Measurements from ENCODE around the gene ZNF276.
"Not testable (repeated sequence)": the region's sequence is repeated elsewhere in the genome, so short reads cannot be mapped to it uniquely, and the experiment has no call there.

The ZNF276 gene

DNA sequence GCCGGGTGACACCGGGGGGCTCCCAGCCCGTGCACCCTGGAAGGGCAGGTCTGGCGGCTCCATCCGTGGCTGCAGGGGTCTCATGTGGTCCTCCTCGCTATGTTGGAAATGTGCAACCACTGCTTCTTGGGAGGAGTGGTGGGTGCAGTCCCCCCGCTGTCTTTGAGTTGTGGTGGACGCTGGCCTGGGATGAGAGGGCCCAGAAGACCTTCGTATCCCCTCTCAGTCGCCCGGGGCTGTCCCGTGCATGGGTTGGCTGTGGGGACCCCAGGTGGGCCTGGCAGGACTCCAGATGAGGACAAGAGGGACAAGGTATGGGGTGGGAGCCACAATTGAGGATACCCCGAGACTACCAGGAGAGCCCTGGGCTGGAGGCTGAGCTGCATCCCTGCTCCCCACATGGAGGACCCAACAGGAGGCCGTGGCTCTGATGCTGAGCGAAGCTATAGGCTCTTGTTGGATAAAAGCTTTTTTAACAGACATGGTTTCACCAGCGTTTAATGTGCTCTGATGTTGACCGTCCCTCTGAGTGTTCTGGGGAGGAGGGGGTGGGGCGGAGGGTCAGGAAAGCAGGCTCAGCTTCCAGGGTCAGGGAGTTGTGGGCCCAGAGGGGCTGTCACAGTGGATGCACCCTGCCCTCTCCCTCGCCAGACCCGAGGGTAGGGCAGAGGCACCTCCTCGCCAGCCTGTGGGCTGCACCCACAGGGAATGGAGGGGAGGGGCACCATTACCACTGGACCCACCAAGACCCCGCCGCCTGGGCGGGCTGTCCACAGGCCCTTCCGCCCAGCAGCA, 25.3 kb upstream of the ZNF276 start:
- no peak for DNase-seq (ENCODE audit: low read depth)

DNA sequence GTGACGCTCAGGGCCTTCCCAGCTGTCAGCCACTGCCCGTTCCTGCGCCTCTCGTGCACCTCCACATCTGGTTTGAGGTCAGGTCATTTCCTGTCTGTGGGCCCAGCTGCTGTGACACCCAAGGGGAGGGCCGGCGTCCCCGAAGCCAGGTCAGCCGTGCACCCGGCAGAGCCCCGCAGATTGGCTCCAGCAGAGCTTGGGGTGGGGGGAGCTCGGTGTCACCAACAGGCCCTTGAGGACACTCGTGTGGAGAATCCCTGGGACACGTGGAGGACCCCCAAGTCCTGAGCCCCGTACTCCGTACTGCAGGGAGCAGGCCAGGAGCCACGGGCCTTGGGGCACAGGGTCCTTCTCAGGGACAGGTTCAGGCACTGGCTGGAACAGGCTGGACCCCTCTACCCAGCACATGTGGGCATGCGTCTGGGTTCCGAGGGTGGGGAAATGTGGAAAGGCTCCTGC, 24.6 kb upstream of the ZNF276 start:
- DNase-seq (ENCODE audit: low read depth) = no peak

DNA sequence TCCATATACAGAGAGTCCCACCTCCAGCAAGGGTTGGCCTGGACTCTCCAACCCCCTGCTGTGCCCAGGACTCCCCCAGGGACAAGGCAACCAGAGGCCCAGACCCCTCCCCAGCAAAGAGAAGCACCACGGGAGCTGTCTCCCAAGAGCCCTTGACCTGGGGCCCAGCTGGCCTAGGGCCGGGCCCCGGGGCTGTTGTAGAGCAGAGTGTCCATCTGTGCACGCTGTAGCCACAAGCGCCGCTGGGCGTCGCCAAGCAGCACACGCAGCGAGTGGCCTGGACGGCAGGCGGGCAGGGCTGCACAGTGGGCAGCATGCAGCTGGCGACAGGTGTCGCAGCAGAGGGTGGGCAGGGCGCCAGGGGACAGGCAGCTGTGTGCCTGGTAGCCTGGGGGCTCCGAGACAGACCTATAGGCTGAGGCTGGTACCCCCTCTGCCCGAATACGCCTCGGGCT, 24.1 kb upstream of the ZNF276 start:
- DNase-seq (ENCODE audit: low read depth) = no peak

DNA sequence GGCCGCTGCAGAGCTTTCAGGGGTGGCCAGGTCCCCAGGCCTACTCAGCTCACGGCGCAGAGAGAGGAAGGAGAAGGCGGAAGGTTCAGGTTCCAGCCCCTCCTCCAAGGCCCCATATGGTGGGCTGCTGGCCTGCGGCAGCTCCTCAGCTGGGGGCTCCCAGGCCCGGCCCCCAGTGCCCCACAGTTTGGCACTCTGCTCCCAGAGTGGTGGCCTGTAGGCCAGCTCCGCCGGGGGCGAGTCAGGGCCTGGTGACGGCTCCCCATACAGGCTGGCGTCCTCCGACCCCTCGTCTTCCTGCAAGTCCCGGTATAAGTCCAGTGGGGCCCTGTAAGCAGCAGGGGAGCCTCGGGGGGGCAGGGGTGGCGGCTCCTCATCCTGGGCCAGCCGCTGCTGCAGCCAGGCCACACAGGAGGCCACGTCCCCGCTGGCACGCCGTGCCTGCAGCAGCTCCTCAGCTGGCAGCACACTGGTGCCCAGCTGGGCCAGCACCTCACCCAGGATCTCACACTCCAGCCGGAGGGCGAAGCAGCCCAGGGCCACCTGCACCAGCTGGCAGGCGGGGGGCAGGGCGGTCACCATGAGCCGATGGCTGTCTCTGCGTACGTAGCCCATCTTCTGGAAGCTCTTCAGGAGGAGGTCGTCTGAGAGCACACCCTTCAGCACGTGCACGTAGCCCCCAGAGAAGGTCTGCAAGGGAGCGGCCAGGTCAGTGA, 23.6 kb upstream of the ZNF276 start:
- no peak for DNase-seq (ENCODE audit: low read depth)

DNA sequence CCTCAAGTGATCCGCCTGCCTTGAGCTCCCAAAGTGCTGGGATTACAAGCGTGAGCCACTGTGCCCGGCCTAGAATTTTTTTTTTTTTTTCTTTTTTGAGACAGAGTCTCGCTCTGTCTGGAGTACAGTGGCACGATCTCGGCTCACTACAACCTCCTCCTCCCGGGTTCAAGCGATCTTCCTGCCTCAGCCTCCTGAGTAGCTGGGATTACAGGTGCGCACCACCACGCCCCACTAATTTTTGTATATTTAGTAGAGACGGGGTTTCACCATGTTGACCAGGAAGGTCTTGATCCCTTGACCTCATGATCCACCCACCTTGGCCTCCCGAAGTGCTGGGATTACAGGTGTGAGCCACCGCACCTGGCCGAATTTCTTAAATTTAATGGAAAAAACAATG, 22.6 kb upstream of the ZNF276 start:
- DNase-seq (ENCODE audit: low read depth) = not testable (repeated sequence)

DNA sequence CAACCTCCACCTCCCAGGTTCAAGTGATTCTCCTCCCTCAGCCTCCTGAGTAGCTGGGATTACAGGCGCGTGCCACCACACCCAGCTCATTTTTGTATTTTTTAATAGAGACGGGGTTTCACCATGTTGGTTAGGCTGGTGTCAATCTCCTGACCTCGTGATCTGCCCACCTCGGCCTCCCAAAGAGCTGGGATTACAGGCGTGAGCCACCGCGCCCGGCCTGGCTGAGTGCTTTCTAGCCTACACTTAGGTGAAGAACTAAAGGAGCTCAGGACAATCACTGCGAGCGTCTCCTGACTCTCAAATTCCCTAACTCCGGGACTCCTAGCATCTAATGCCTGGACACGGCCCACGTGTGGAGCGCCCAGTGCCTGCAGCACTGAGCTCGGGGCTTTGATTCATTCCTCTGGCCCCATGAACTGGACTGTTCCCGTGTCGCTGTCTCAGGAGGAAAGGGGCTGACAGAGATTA, 21.7 kb upstream of the ZNF276 start:
- DNase-seq (ENCODE audit: low read depth) = not testable (repeated sequence)

DNA sequence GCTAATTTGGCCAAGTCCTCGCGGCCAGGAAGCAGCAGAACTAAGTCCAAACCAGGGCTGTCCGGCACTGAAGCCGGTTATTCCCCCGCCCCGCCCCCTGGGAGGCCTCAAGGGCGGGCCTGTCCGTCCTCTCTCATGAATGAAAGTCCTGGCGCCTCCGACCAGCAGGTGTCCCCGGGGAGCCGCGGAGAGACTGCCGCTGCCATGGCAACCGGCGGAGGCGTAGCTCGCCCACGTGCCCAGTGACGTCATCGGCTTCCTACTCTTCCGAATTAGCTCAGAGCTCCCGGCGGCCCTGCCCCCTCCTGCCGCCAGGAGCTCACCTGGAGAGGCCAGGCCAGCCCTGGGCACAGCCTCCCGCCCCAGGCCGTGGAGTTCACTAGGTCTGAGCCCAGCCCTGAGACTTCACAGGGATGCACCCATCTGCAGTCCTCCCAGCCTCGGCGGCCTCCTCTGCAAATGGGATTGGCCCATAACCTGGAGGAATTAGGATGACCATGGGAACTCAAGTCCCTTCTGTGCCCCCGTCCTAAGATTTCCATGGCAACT, 21.2 kb upstream of the ZNF276 start:
- peak; percentile 98 for DNase-seq (ENCODE audit: low read depth)

DNA sequence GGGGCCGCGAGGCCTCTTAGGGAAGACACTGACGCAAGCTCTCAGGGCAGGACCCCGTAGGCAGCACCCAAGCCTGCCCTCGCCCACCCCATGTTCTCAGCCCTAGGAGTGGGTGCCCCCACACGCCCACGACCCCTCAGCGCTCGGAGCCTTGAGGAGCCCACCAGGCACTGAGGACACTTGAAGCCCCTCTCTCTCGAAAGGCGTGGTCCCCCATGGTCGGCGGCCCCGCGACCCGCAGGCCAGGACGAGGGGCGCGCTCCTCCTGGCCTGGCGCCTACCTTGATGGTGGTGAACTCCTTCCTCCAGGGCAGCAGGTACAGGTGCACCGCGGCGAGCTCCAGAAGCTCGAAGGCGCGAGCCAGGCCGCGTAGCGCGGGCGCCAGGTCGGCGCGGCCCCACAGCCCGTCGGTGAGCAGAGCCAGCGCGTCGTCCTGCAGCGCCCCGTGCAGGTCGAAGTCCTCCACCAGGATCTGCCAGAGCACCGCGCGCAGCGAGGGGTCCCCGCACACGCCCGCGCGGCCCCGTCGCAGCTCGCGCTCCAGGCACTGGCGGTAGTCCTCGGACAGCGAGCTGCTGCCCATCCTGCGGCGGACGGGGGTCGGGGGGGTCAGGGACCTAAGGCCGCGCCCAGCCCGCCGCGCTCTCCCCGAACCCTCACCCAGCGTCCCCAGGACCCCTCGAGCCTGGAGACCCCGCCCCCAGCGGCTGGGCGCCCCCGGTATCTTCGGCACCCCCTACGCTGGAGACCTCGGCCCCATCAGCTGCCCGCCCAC, 20.5 kb upstream of the ZNF276 start:
- DNase-seq (ENCODE audit: low read depth) = no peak

DNA sequence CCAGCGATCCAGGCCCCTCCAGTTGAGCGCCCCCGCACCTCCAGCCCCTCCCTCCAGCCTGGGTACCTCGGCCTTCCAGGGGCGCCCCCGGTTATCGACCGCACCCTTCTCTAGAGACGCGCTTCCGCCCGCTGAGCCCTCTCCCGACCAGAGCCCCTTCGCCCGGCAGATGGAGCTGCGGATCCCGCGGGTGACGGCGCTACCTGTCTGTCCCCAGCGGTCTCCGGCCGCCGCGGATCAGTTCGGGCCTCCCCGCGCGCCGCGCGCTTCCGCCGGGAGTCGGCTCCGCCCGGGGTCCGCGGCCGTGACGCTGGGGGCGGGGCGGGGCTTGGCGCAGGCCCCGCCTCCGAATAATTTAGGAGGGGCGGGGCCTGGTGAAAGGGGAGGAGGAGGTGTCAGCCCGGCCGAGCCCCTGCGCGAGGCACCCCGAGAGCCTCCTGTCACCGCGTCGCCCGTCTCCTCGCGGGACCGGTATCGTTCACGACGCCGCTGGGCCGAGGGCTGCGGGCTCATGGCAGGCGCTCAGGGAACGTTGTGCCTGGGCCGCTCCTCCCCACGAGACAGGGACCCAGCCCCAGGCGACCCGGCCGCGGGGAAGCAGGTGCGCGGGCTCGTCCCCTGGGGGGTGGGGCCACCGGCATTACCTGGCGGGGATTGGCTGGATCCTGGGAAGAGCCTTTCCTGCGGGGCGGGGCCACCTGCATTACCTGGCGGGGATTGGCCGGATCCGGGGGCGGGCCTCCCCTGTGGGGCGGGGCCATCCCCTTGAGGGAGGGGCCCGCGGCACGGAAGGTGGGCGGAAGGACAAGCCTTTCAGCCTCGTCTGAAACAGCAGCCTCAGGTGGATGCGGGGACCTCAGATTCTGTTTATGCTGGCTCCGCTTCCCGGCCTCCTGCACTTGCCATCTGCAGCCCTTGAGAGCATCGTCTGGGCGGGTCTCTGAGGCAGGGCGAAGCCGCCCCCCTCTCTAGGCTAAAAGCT, 19.6 kb upstream of the ZNF276 start, which contains the start of gene SPATA2L:
SPATA2L (minus strand) TSS at position 281 of the 982 bp plus-strand sequence. CDS start 473 bp downstream, outside the sequence.
- peak; percentile 97 for DNase-seq (ENCODE audit: low read depth)

DNA sequence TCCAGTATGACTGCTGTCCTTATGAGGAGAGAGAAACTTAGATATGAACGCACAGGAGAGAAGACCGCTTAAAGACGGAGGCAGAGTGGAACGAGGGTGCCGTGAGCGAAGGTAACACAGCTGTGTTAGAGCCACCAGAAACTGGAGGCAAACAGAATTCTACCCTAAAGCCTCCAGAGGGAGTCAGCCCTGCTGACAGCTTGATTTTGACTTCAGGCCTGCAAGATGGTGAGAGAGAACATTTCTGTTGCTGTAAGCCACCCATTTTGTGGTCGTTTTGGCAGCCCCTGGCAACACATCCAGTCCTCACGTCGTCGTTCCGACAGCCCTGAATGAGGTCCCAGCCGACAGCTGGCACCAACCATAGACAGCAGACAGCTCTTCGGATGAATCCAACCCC, 17.1 kb upstream of the ZNF276 start:
- no peak for DNase-seq (ENCODE audit: low read depth)

DNA sequence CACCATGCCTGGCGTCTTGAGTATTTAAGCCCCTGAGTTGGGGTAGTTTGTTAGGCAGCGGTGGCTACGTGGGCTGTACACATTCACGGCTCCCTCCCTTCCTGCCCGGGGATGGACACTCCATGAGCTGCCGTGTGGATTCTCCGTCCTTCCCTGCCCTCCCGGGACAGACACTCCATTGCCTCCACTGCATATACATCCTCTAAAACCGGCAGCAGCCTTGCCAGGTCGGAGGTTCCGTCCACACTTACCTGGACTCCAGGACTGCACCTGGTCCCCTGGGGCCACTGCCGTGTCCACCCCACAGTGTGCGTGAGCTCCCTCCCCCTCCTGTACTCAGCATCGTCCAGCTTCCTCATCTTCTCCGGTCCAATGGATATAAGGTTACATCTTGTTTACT, 16.3 kb upstream of the ZNF276 start:
- DNase-seq (ENCODE audit: low read depth) = no peak

DNA sequence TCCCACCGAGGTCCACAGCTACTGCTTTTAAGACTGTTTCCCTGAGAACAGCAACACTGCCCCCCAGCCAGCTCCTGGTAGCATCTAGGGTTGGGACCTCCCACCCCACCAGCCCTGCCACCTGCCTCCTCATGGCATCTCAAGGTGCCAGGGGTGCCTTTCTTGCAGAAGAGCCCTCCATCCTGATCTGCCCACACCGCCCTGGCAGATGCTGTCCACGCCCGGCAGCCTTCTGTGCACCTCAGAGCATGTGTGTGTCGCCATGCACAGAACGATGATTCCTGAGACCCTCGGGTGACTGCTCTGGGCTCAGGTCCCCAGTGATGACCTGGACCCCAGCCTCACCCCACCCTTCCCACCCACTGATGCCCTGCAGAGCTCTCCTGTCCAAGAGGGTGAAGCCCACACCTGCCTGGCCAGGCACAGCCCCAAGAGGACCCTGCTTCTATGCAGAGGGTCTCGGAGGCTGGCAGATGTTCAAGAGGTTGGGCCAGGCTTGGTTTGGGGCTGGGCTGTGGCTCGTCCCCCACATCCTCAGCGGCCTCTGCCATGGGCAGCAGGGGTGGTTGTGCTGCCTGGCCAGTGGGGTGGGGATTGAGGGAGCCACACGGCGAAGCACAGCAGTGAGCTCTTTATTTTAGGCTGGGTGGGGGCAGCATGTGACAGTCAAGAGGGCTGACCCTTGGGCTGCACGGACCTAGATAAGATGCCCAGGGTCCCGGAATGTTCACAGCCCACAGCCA, 14.6 kb upstream of the ZNF276 start:
- no peak for DNase-seq (ENCODE audit: low read depth)

DNA sequence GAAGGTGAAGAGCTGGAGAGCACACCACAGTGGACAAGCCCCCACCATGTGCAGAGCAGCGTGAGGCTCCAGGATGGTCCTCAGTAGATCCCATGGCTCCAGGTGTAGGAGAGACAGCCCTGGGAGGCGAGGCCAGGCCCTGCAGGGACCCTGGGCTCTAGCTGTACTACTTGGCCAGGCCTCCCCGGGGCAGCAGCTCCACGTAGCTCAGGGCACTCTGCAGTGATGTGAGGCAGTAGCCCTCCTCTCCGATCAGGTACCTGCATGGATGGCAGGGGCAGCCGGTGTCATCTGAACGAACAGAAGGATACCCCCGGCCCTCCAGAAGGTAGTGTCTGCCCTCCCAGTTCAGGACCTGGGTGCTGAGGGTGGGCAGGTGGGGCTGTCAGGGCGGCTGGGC, 13.6 kb upstream of the ZNF276 start:
- no peak for DNase-seq (ENCODE audit: low read depth)

DNA sequence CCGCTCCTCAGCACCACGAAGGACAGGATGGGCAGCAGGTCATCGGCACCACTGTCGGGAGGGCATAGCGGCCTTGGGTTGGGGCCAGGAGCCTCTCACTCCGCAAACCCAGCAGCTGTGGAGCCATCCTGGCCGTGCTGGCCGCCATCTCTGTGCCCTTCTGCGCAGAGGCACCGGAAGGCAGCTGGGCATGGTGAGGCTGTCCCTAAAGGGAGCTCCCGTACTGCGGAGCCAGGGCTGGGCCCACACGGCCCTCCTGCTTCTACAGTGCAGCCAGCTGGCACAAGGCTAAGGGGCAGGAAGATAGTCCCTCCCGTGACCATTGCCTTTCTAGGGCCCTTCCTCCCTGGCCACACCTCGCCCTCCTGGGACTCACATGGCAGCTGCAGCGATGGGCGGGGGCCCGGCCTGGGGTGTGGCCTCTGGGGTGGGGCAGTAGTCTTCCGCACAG, 12.8 kb upstream of the ZNF276 start:
- no peak for DNase-seq (ENCODE audit: low read depth)

DNA sequence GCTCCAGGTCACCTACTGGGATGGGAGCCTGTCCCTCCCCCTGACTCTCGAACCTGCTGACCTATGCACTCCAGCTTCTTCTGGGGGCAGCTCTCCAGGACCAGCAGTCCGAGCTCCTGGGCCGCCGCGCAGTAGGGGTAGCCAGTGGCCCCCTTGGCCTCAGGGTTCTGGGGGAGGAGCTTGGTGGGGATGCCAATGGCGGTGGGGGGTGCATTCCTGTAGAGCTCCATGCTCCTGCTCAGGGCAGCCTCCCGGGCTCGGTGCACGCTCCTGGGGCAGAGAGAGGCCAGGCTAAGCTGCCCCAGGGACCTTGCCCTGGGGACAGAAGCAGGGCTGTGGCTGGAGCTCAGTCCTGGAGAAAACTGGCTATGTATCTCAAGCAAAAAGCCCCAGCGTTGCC, 12.2 kb upstream of the ZNF276 start:
- DNase-seq (ENCODE audit: low read depth) = no peak

DNA sequence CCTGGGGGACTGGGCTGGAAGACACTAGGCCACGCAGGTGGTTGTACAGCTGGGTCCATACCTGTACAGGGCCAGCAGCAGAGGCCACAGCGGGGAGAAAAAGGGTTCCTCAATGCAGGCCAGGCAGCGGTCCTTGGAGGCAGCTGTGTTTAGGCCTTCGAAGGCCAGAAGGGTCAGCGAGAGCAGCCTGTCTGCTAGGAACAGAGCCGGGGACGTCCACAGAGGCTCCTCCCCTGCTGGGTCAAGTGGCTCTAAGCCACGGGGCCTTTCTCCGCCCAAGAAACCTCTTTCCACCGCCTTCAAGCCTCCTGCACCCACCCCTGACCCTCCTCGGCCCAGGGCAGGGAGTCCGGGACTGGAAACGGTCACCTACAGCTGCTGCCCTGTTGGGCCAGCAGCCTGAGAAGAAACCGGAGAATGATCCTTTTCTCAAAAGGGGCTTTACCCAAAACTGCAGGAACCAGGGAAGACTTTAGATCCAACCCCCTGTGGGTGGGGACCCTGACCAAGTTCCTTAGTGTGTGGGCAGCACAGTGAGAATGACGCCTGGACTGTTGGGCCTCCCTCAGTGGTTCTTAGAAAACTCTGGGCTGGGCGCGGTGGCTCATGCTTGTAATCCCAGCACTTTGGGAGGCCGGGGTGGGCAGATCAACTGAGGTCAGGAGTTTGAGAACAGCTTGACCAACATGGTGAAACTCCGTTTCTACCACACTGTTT, 11.5 kb upstream of the ZNF276 start:
- no peak for DNase-seq (ENCODE audit: low read depth)

DNA sequence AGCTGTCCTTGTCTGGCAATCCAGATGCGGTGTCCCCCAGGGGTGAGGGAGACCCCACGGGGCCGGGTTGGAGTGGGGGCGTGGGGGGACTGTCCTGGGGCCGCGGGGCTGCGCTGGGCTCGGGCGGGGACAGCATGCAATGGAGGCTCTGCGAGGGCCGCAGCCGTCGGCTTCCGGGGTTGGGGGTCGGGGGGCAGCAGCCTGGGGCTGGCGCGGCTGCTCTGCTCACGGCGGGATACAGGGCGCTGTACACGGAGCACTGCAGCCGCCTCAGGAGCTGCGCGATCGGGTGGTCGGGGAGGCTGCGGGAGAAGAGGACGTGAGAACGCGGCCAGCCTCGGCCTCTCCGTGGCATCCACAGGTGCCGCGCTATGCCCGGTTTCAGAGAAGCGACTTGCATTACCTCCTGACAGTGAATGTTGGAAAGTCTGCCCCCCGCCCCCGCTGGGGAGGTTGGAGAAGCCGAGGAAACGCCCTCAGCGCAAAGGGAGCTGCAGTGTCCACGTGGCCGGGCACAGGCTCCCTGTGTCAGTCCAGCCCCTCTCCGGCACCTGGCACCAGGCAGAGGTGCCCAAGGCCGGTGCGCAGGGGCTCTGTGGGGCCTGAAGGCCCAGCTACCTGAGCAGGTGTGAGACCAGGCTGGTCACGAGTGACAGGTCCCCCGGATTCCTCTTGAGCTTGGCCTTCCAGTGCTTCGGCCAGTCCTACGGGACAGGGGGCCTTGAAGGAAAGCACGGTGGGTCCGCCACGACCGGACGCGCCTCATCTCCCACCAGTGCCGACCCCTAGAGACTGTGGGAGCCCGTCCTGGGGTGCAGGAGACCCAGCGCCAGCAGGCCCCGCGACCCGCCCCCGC, 10.4 kb upstream of the ZNF276 start:
- DNase-seq (ENCODE audit: low read depth) = no peak

DNA sequence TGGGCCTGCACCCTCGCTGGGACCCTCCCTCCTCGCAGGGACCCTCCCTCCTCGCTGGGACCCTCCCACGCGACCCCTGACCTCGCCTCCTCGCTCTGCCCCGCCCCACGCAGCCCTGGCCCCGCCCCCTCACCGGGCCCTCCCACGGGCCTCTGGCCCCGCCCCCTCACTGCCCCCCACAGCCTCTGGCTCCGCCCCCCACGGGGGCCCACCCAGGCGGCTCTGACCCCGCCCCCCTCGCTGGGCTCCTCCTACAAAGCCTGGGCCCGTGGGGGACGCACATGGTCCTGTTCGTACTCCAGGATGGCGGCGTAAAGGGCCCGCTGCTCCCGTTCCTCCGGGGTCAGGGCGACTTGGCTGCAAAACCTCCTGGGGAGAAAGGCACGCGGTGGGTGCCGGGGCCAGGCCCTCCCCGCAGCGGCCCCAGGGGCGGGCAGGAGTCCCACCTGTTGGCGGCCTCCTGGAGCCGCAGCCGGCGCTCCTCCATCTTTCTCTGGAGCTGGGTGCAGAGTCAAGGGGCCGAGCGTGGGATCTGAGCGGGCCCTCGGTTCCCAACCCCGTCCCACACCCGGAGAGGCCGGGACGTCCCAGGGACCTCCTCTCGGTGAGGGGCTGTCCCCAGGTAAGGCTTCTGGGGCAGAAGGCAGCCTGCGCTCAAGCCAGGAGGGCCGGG, 9.6 kb upstream of the ZNF276 start:
- peak; percentile 61 for DNase-seq (ENCODE audit: low read depth)

Data from stimulated activated CD4-positive, alpha-beta T cell treated with anti-CD3 and anti-CD28 coated beads, Interleukin-2, amount 100 ng/mL, for 4 hours (primary cell).